DMS114 treated with DMSO at 0.1 percent for 48 hours (cell line): ENCODE measurements around the gene PIP5K1C.

Experiments
- DNase-seq: peaks from one replicate; lab custom pipeline; 2025; ENCODE audit not compliant: unreplicated experiment; lab: John Stamatoyannopoulos, UW

Gene PIP5K1C

GRCh38 chr19:3664879-3665642 is 35.2 kb downstream of the PIP5K1C start:
- DNase-seq, result no peak

- DNase-seq, result no peak
Observed at GRCh38 chr19:3663838-3664237, 36.4 kb downstream of the PIP5K1C start.

GRCh38 chr19:3661284-3662238 is 38.7 kb downstream of the PIP5K1C start:
- no peak for DNase-seq

- no peak for DNase-seq
Observed at GRCh38 chr19:3660493-3661219, 39.6 kb downstream of the PIP5K1C start.

- no peak for DNase-seq
Observed at GRCh38 chr19:3659746-3660112, 40.5 kb downstream of the PIP5K1C start.

GRCh38 chr19:3658870-3659745 is 41.2 kb downstream of the PIP5K1C start:
- no peak for DNase-seq

- DNase-seq, result no peak
Observed at GRCh38 chr19:3658004-3658869, 42.0 kb downstream of the PIP5K1C start.

GRCh38 chr19:3657395-3657769 is 42.9 kb downstream of the PIP5K1C start:
- DNase-seq, result no peak

GRCh38 chr19:3656747-3657394 is 43.4 kb downstream of the PIP5K1C start:
- no peak for DNase-seq

- no peak for DNase-seq
Observed at GRCh38 chr19:3656073-3656746, 44.1 kb downstream of the PIP5K1C start.

GRCh38 chr19:3655402-3656072 is 44.7 kb downstream of the PIP5K1C start:
- DNase-seq, result no peak

GRCh38 chr19:3653865-3654513 is 46.3 kb downstream of the PIP5K1C start:
- no peak for DNase-seq

- DNase-seq, result no peak
Observed at GRCh38 chr19:3653081-3653795, 47.0 kb downstream of the PIP5K1C start.

GRCh38 chr19:3652422-3652821 is 47.8 kb downstream of the PIP5K1C start:
- no peak for DNase-seq

- no peak for DNase-seq
Observed at GRCh38 chr19:3651684-3652083, 48.6 kb downstream of the PIP5K1C start.

- no peak for DNase-seq
Observed at GRCh38 chr19:3649888-3650287, 50.4 kb downstream of the PIP5K1C start.
